B cell (primary cell): ENCODE results near the gene BOC. TPM values are rescaled to one million over a fixed set of nuclear protein-coding genes. Genes with fewer than 3 reads are reported as not detected.

Experiments
- ATAC-seq: fragments of 200-7000 bp; cut with Tn5 transposase; one replicate; pipeline ENCODE4 v1.10.0; 2021; ENCODE audit warnings: low read depth, mild to moderate bottlenecking, moderate number of reproducible peaks, moderate library complexity
- CTCF ChIA-PET: fragments of 350-600 bp; sonication (Branson Sonifier 250); formaldehyde crosslinking; loops from one replicate; lab custom pipeline; 2021; ENCODE audit warnings: antibody characterized with exemption, inconsistent platforms; lab: Charles Lee
- POLR2A ChIA-PET: fragments of 350-600 bp; sonication (Branson Sonifier 250); formaldehyde crosslinking; loops from one replicate; lab custom pipeline; 2021; ENCODE audit warnings: antibody characterized with exemption; lab: Charles Lee
- DNase-seq: peaks from one replicate; pipeline ENCODE4 v3.0.0; 2013
- H2AFZ ChIP-seq: 2 replicates; pipeline ENCODE4 v1.6.1; 2012; ENCODE audit warnings: mild to moderate bottlenecking, low read depth, low read length; ENCODE audit not compliant: insufficient read depth, poor library complexity, severe bottlenecking
- H3K27ac ChIP-seq, 2 donors: 1 replicate in 1 of 2; 2 replicates in 1 of 2; pipeline ENCODE4 v1.5.1; 2012 to 2013; ENCODE audit warnings: low read length in 2 of 2, mild to moderate bottlenecking in 2 of 2, moderate library complexity in 1 of 2
- H3K27me3 ChIP-seq, 4 experiments: fragments of 200-600 bp in 1 of 4; sonication (generic) in 1 of 4; replicated peaks in 1 of 4; 1 replicate in 2 of 4; 2 replicates in 2 of 4; pipeline versions ENCODE4 v1.6.1 to v1.7.0; 2013 to 2016; ENCODE audit warnings: low read length in 3 of 4, mild to moderate bottlenecking in 2 of 4, mixed read lengths in 1 of 4, moderate library complexity in 1 of 4; ENCODE audit not compliant: insufficient read depth in 4 of 4, control insufficient read depth in 3 of 4; ENCODE audit errors: control extremely low read depth in 1 of 4
- H3K36me3 ChIP-seq, 2 experiments: replicated peaks in 1 of 2; 1 replicate in 1 of 2; 2 replicates in 1 of 2; pipeline versions ENCODE4 v1.6.1 to v1.7.1; 2013; ENCODE audit warnings: low read length in 1 of 2; ENCODE audit not compliant: insufficient read depth in 2 of 2, control insufficient read depth in 1 of 2; ENCODE audit errors: control extremely low read depth in 1 of 2, extremely low read depth in 1 of 2
- H3K4me1 ChIP-seq, 2 donors: fragments of 200-600 bp in 1 of 2; sonication (generic) in 1 of 2; 1 replicate in 1 of 2; 2 replicates in 1 of 2; pipeline versions ENCODE4 v1.5.1 to v1.6.1; 2013 to 2017; ENCODE audit warnings: low read length in 2 of 2; ENCODE audit not compliant: control insufficient read depth in 2 of 2, insufficient read depth in 2 of 2
- H3K4me2 ChIP-seq: replicated peaks from 2 replicates; pipeline ENCODE3; 2012; ENCODE audit warnings: mild to moderate bottlenecking, low read depth, low read length; ENCODE audit not compliant: poor library complexity, severe bottlenecking
- H3K4me3 ChIP-seq, 5 experiments: fragments of 200-600 bp in 1 of 5; sonication (generic) in 1 of 5; 1 replicate in 3 of 5; 2 replicates in 2 of 5; pipeline versions ENCODE4 v1.5.1 to v1.7.0; 2011 to 2016; ENCODE audit warnings: low read length in 4 of 5, mild to moderate bottlenecking in 4 of 5, low read depth in 2 of 5, control low read depth in 1 of 5, moderate library complexity in 1 of 5; ENCODE audit not compliant: insufficient read depth in 1 of 5; ENCODE audit errors: control extremely low read depth in 1 of 5, extremely low read depth in 1 of 5
- H3K79me2 ChIP-seq: fragments of 200-600 bp; sonication (generic); one replicate; pipeline ENCODE4 v1.6.0; 2016; ENCODE audit warnings: low read length; ENCODE audit not compliant: control insufficient read depth, insufficient read depth
- H3K9ac ChIP-seq: fragments of 200-600 bp; sonication (generic); 2 replicates; pipeline ENCODE4 v1.6.1; 2017; ENCODE audit warnings: mild to moderate bottlenecking, low read length, moderate library complexity
- H3K9me3 ChIP-seq, 3 donors: one replicate each; pipeline versions ENCODE4 v1.6.1 to v1.7.1; 2013; ENCODE audit warnings: low read length in 2 of 3; ENCODE audit not compliant: control insufficient read depth in 2 of 3, insufficient read depth in 1 of 3; ENCODE audit errors: control extremely low read depth in 1 of 3
- H4K20me1 ChIP-seq: 2 replicates; pipeline ENCODE4 v1.6.0; 2012; ENCODE audit warnings: mild to moderate bottlenecking, low read length; ENCODE audit not compliant: insufficient read depth, control insufficient read depth, poor library complexity, severe bottlenecking
- H3K27ac Mint-ChIP-seq: one replicate; pipeline ENCODE4 v1.8.0; 2021; ENCODE audit warnings: mixed read lengths
- H3K27me3 Mint-ChIP-seq: one replicate; pipeline ENCODE4 v1.8.0; 2021; ENCODE audit warnings: mixed read lengths
- H3K4me1 Mint-ChIP-seq: one replicate; pipeline ENCODE4 v1.8.0; 2021; ENCODE audit warnings: mixed read lengths
- H3K4me3 Mint-ChIP-seq: one replicate; pipeline ENCODE4 v1.8.0; 2021; ENCODE audit warnings: mixed read lengths
- H3K9me3 Mint-ChIP-seq: one replicate; pipeline ENCODE4 v1.8.0; 2022; ENCODE audit warnings: mixed read lengths; ENCODE audit not compliant: insufficient read depth
- EZH2 ChIP-seq: IDR thresholded peaks from 2 replicates; pipeline ENCODE4 v1.6.1; 2012; ENCODE audit warnings: borderline replicate concordance, low read depth, mild to moderate bottlenecking, moderate library complexity, low read length; ENCODE audit not compliant: insufficient read depth, poor library complexity, severe bottlenecking
- WGBS: methylation state at CpG from one replicate; pipeline ENCODE4 v1.1.5; 2013; ENCODE audit warnings: missing lambda C conversion rate; ENCODE audit not compliant: insufficient coverage; 5-methylcytosine and 5-hydroxymethylcytosine counted together
- intact Hi-C: fragments of 100-400 bp; cut with micrococcal nuclease; formaldehyde crosslinking; loops from one replicate; pipeline ENCODE4 v1.10.0; 2022
- polyA plus RNA-seq: library from polyadenylated mRNA; depleted of rRNA; stranded (reverse); fragments of >200 nt; gene quantifications from 2 replicates; pipeline ENCODE4 v1.2.3, GENCODE V29; 2012
- total RNA-seq, 2 donors: library from RNA; stranded (reverse); fragments of 120-200 nt in 1 of 2; gene quantifications; 1 replicate in 1 of 2; 2 replicates in 1 of 2; pipeline versions ENCODE4 v1.2.3 to v1.2.4, GENCODE V29; 2013 to 2022
- TF ChIP-seq, protein P1 (sequence below): fragments of 200-600 bp; IDR thresholded peaks from one replicate; pipeline ENCODE4 v1.8.0; 2022; ENCODE audit warnings: antibody characterized with exemption, mild to moderate bottlenecking

The BOC gene
- total and polyA plus RNA-seq, 2 donors (not counting 1 experiment from before 2014, with no cell fraction given): 0.12 to 2.0 TPM

DNA sequence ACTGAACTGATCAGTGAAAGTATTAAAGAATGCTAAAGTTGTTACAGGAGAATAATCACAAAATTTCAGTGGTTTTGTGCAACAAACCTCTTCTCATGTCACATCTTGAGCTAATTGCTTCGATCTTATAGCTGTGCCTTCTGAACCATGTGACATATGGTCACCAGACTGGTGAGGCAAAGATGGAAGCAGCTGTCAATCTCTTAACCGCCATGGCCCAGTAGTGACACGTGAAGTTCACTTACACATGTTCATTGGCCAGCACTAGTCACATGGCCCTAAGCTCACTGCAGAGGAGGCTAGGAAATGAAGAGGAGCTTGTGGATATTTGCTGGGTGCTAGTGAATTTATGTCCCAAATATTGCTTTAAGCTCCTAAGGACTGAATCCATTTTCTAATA is 32.5 kb downstream of the BOC start:
- Histone ChIP-seq H2AFZ (no peak overlapping the region), H4K20me1 (no peaks in the 10 kb centered on the region), H3K4me2 (no peak overlapping the region), H3K27me3 (peaks cover 0 to 5% (median 2%) of the 10 kb centered on the region in 4 experiments), H3K36me3 (no peaks in the 10 kb centered on the region), H3K79me2 (no peaks in the 10 kb centered on the region), H3K4me3 (no peak overlapping the region), H3K9me3 (peaks cover 0 to 1% (median 0%) of the 10 kb centered on the region in 3 donors), H3K9ac (no peak overlapping the region), H3K27ac (no peak overlapping the region), H3K4me1 (no peaks in the 10 kb centered on the region)
- CTCF ChIA-PET: no interaction called here
- no peak overlapping the region for H3K27ac Mint-ChIP-seq
- H3K9me3 Mint-ChIP-seq: no peaks in the 10 kb centered on the region
- WGBS: 86% methylated on average over 1 of the region's 3 CpGs
- no peak overlapping the region for H3K4me3 Mint-ChIP-seq
- no peak for DNase-seq
- peaks cover 50% of the 10 kb centered on the region for H3K27me3 Mint-ChIP-seq
- H3K4me1 Mint-ChIP-seq: no peaks in the 10 kb centered on the region
- POLR2A ChIA-PET: no interaction called here
- TF ChIP-seq, protein P1, sequence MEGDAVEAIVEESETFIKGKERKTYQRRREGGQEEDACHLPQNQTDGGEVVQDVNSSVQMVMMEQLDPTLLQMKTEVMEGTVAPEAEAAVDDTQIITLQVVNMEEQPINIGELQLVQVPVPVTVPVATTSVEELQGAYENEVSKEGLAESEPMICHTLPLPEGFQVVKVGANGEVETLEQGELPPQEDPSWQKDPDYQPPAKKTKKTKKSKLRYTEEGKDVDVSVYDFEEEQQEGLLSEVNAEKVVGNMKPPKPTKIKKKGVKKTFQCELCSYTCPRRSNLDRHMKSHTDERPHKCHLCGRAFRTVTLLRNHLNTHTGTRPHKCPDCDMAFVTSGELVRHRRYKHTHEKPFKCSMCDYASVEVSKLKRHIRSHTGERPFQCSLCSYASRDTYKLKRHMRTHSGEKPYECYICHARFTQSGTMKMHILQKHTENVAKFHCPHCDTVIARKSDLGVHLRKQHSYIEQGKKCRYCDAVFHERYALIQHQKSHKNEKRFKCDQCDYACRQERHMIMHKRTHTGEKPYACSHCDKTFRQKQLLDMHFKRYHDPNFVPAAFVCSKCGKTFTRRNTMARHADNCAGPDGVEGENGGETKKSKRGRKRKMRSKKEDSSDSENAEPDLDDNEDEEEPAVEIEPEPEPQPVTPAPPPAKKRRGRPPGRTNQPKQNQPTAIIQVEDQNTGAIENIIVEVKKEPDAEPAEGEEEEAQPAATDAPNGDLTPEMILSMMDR: no peak
- no peak for TF ChIP-seq EZH2
- ATAC-seq: no peak
- intact Hi-C loops: no loop called here

DNA sequence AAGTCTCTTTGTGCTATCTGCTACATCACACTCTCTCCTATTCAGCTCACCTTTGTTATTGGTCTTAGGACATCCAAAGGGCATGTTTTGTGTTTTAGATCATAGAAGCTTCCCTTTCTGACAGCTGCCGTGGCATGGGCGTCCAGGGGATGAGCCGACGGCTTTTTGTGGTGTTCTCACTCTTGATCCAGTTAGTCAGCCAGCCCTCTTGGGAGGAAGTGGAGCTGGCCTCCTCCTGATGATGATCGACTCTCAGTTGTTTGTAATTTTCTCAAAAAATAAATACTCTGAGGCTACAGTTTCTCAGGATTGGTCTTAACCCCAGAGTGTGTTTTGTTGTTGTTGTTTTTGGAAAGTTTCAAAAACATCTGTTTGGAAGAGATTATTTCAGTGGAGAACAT is 34.4 kb downstream of the BOC start:
- H3K9me3 Mint-ChIP-seq: no peaks in the 10 kb centered on the region
- H3K27me3 Mint-ChIP-seq: peaks cover 45% of the 10 kb centered on the region
- POLR2A ChIA-PET: no interaction called here

More for the DNA sequence above, 34.4 kb downstream of the BOC start:
- Histone ChIP-seq H3K9me3 (peaks cover 0 to 1% (median 0%) of the 10 kb centered on the region in 3 donors), H3K79me2 (no peaks in the 10 kb centered on the region), H4K20me1 (no peaks in the 10 kb centered on the region), H3K27me3 (peaks cover 0 to 5% (median 2%) of the 10 kb centered on the region in 4 experiments), H3K9ac (no peak overlapping the region), H3K4me1 (no peaks in the 10 kb centered on the region), H3K4me3 (no peak overlapping the region), H3K4me2 (no peak overlapping the region), H2AFZ (no peak overlapping the region), H3K27ac (no peak overlapping the region), H3K36me3 (no peaks in the 10 kb centered on the region)
- 42% methylated on average over 4 of the region's 5 CpGs for WGBS
- Mint-ChIP-seq H3K4me3 (no peak overlapping the region), H3K27ac (no peak overlapping the region), H3K4me1 (no peaks in the 10 kb centered on the region)
- CTCF ChIA-PET: no interaction called here
- TF ChIP-seq, protein P1: no peak
- no peak for TF ChIP-seq EZH2
- ATAC-seq (no peak), DNase-seq (no peak)
- intact Hi-C loops: no loop called here
